ENCODE results near the gene MFF. TPM values are rescaled to one million over a fixed set of nuclear protein-coding genes. Genes with fewer than 3 reads are reported as not detected.

Gene MFF
- total RNA-seq, 1 experiment from 2014 or later = 82.3 TPM

DNA sequence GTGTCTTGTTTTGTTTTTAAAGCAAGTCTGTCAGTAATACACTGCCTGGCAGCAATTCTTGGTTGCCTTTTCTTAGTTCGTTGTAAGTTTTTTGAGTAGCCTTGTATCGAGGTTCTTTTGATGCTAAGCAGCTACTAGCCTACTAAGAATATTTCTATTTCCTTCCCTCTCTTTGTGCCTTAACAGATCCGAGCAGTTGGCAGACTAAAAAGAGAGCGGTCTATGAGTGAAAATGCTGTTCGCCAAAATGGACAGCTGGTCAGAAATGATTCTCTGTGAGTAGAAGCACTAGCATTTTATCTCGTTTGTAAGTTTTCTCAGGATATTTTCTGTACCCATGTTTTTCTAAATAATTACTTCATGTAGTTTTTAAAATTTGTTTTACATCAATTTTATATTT, 15.1 kb downstream of the MFF start:
- Mint-ChIP-seq H3K4me1 (ENCODE audit: low read depth, unreplicated experiment) (peaks cover 13% of the 10 kb centered on the region), H3K4me3 (ENCODE audit: low read depth, unreplicated experiment) (no peak overlapping the region), H3K9me3 (ENCODE audit: low read depth, unreplicated experiment) (no peaks in the 10 kb centered on the region), H3K27ac (ENCODE audit: unreplicated experiment) (no peak overlapping the region), H3K36me3 (ENCODE audit: insufficient read depth, unreplicated experiment) (peaks cover 9% of the 10 kb centered on the region), H3K27me3 (ENCODE audit: unreplicated experiment) (no peaks in the 10 kb centered on the region)
- TF ChIP-seq, protein P1, sequence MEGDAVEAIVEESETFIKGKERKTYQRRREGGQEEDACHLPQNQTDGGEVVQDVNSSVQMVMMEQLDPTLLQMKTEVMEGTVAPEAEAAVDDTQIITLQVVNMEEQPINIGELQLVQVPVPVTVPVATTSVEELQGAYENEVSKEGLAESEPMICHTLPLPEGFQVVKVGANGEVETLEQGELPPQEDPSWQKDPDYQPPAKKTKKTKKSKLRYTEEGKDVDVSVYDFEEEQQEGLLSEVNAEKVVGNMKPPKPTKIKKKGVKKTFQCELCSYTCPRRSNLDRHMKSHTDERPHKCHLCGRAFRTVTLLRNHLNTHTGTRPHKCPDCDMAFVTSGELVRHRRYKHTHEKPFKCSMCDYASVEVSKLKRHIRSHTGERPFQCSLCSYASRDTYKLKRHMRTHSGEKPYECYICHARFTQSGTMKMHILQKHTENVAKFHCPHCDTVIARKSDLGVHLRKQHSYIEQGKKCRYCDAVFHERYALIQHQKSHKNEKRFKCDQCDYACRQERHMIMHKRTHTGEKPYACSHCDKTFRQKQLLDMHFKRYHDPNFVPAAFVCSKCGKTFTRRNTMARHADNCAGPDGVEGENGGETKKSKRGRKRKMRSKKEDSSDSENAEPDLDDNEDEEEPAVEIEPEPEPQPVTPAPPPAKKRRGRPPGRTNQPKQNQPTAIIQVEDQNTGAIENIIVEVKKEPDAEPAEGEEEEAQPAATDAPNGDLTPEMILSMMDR (IDR thresholded peaks at IDR 0.05; ENCODE audit: unreplicated experiment) = no peak
- no peak for DNase-seq
- CTCF ChIA-PET = interaction anchor here (1.1 kb wide), 1 partner anchor 210 kb away, joined by 4 read pairs; no protein-coding TSS in a partner anchor
- BruUV-seq (replicated peaks) = no TSS peak
- intact Hi-C loops (cut with micrococcal nuclease; ENCODE audit: unreplicated experiment) = no loop called here

- TF ChIP-seq, protein P1 (IDR thresholded peaks at IDR 0.05; ENCODE audit: unreplicated experiment) = no peak
- CTCF ChIA-PET = no interaction called here
- no peak overlapping the region for H3K27ac Mint-ChIP-seq (ENCODE audit: unreplicated experiment)
- H3K27me3 Mint-ChIP-seq (ENCODE audit: unreplicated experiment) = no peaks in the 10 kb centered on the region
- H3K9me3 Mint-ChIP-seq (ENCODE audit: low read depth, unreplicated experiment) = no peaks in the 10 kb centered on the region
- H3K4me1 Mint-ChIP-seq (ENCODE audit: low read depth, unreplicated experiment) = peaks cover 13% of the 10 kb centered on the region
- no TSS peak for BruUV-seq (replicated peaks)
- H3K36me3 Mint-ChIP-seq (ENCODE audit: insufficient read depth, unreplicated experiment) = peaks cover 5% of the 10 kb centered on the region
- no peak for DNase-seq
- intact Hi-C loops (cut with micrococcal nuclease; ENCODE audit: unreplicated experiment) = no loop called here
- no peak overlapping the region for H3K4me3 Mint-ChIP-seq (ENCODE audit: low read depth, unreplicated experiment)
Observed at GRCh38 chr2:227341553-227341952, 16.5 kb downstream of the MFF start.

- Mint-ChIP-seq H3K27me3 (ENCODE audit: unreplicated experiment) (no peaks in the 10 kb centered on the region), H3K27ac (ENCODE audit: unreplicated experiment) (no peak overlapping the region), H3K9me3 (ENCODE audit: low read depth, unreplicated experiment) (no peaks in the 10 kb centered on the region), H3K4me1 (ENCODE audit: low read depth, unreplicated experiment) (peaks cover 6% of the 10 kb centered on the region), H3K36me3 (ENCODE audit: insufficient read depth, unreplicated experiment) (peaks cover 18% of the 10 kb centered on the region), H3K4me3 (ENCODE audit: low read depth, unreplicated experiment) (no peak overlapping the region)
- no peak for DNase-seq
- intact Hi-C loops (cut with micrococcal nuclease; ENCODE audit: unreplicated experiment) = no loop called here
- BruUV-seq (replicated peaks) = no TSS peak
- CTCF ChIA-PET = interaction anchor here (0.7 kb wide), 1 partner anchor 318 kb away, joined by 3 read pairs; no protein-coding TSS in a partner anchor
- TF ChIP-seq, protein P1 (IDR thresholded peaks at IDR 0.05; ENCODE audit: unreplicated experiment) = no peak
Observed at GRCh38 chr2:227344231-227344630, 19.2 kb downstream of the MFF start.

- DNase-seq = no peak
- TF ChIP-seq, protein P1 (IDR thresholded peaks at IDR 0.05; ENCODE audit: unreplicated experiment) = no peak
- no TSS peak for BruUV-seq (replicated peaks)
- Mint-ChIP-seq H3K27me3 (ENCODE audit: unreplicated experiment) (no peaks in the 10 kb centered on the region), H3K4me1 (ENCODE audit: low read depth, unreplicated experiment) (no peaks in the 10 kb centered on the region), H3K4me3 (ENCODE audit: low read depth, unreplicated experiment) (no peak overlapping the region), H3K36me3 (ENCODE audit: insufficient read depth, unreplicated experiment) (peaks cover 12% of the 10 kb centered on the region), H3K27ac (ENCODE audit: unreplicated experiment) (no peak overlapping the region), H3K9me3 (ENCODE audit: low read depth, unreplicated experiment) (no peaks in the 10 kb centered on the region)
- CTCF ChIA-PET = no interaction called here
- intact Hi-C loops (cut with micrococcal nuclease; ENCODE audit: unreplicated experiment) = no loop called here
Observed at GRCh38 chr2:227347117-227347516, 22.1 kb downstream of the MFF start.

All from Calu3 (cell line).